IMR-90 (cell line): ENCODE results near the gene CYTH1. TPM values are rescaled to one million over a fixed set of nuclear protein-coding genes. Genes with fewer than 3 reads are reported as not detected.

Experiments
- ATAC-seq: fragments of 200-7000 bp; cut with Tn5 transposase; 2 replicates; pipeline ENCODE4 v1.9.1; 2020; ENCODE audit warnings: low read depth, mild to moderate bottlenecking, moderate library complexity
- BruUV-seq: library from RNA; stranded (reverse); fragments of 400-500 nt; replicated peaks from 2 replicates; lab custom pipeline; 2021; lab: Mats Ljungman, UMichigan
- CTCF ChIA-PET: fragments of 300-600 bp; formaldehyde crosslinking; extraction: SDS; loops from one replicate; lab custom pipeline; 2021; ENCODE audit warnings: antibody characterized with exemption; lab: Yijun Ruan, JAX
- POLR2A ChIA-PET: fragments of 300-600 bp; sonication (Branson Sonifier 250); formaldehyde crosslinking; loops from one replicate; lab custom pipeline; 2022; ENCODE audit warnings: antibody characterized with exemption; ENCODE audit not compliant: unreplicated experiment; lab: Charles Lee
- DNase-seq: peaks from one replicate; pipeline ENCODE4 v3.0.0; 2013
- H2AFZ ChIP-seq: replicated peaks from 2 replicates; pipeline ENCODE3; 2013; ENCODE audit warnings: low read length, mild to moderate bottlenecking; ENCODE audit not compliant: poor library complexity
- H2AK5ac ChIP-seq: 2 replicates; pipeline ENCODE4 v1.6.1; 2013; ENCODE audit warnings: low read depth, low read length, inconsistent platforms
- H2AK9ac ChIP-seq: replicated peaks from 2 replicates; pipeline ENCODE3; 2013; ENCODE audit warnings: mild to moderate bottlenecking, low read depth, low read length, moderate library complexity; ENCODE audit not compliant: poor library complexity
- H2BK120ac ChIP-seq: 2 replicates; pipeline ENCODE4 v1.6.1; 2013; ENCODE audit warnings: low read depth, low read length, inconsistent platforms
- H2BK15ac ChIP-seq: 3 replicates; pipeline ENCODE4 v1.6.1; 2013; ENCODE audit warnings: low read depth, low read length, inconsistent platforms
- H2BK20ac ChIP-seq: 2 replicates; pipeline ENCODE4 v1.6.1; 2013; ENCODE audit warnings: low read depth, mild to moderate bottlenecking, inconsistent platforms, low read length, moderate library complexity
- H2BK5ac ChIP-seq: 2 replicates; pipeline ENCODE4 v1.6.1; 2013; ENCODE audit warnings: mild to moderate bottlenecking, low read depth, low read length, inconsistent platforms; ENCODE audit not compliant: poor library complexity, severe bottlenecking
- H3K14ac ChIP-seq: replicated peaks from 2 replicates; pipeline ENCODE4 v1.6.1; 2013; ENCODE audit warnings: low read depth, low read length, inconsistent platforms
- H3K18ac ChIP-seq: 2 replicates; pipeline ENCODE4 v1.6.1; 2013; ENCODE audit warnings: low read depth, low read length, control low read depth
- H3K23ac ChIP-seq: 2 replicates; pipeline ENCODE4 v1.6.1; 2013; ENCODE audit warnings: low read depth, low read length, inconsistent platforms
- H3K27ac ChIP-seq: 2 replicates; pipeline ENCODE4 v1.5.1; 2013; ENCODE audit warnings: mild to moderate bottlenecking, control low read depth, low read length; ENCODE audit not compliant: insufficient read depth
- H3K27me3 ChIP-seq: 2 replicates; pipeline ENCODE4 v1.6.1; 2013; ENCODE audit warnings: low read length; ENCODE audit not compliant: control insufficient read depth, insufficient read depth
- H3K36me3 ChIP-seq: 2 replicates; pipeline ENCODE4 v1.6.1; 2013; ENCODE audit warnings: low read length, mixed read lengths; ENCODE audit not compliant: control insufficient read depth, insufficient read depth
- H3K4ac ChIP-seq: 2 replicates; pipeline ENCODE4 v1.6.1; 2013; ENCODE audit warnings: low read depth, low read length, inconsistent platforms
- H3K4me1 ChIP-seq: 2 replicates; pipeline ENCODE4 v1.6.1; 2013; ENCODE audit warnings: low read length, mixed read lengths; ENCODE audit not compliant: control insufficient read depth, insufficient read depth
- H3K4me2 ChIP-seq: 2 replicates; pipeline ENCODE4 v1.6.1; 2013; ENCODE audit warnings: low read depth, mild to moderate bottlenecking, control low read depth, low read length, moderate library complexity
- H3K4me3 ChIP-seq: 2 replicates; pipeline ENCODE4 v1.5.1; 2013; ENCODE audit warnings: low read depth, mild to moderate bottlenecking, control low read depth, low read length, moderate library complexity; ENCODE audit not compliant: insufficient read depth
- H3K56ac ChIP-seq: 2 replicates; pipeline ENCODE4 v1.6.1; 2013; ENCODE audit warnings: low read length, inconsistent platforms; ENCODE audit not compliant: insufficient read depth; ENCODE audit errors: extremely low read depth
- H3K79me1 ChIP-seq, 2 experiments: 2 replicates each; pipeline ENCODE4 v1.6.1; 2013; ENCODE audit warnings: low read length in 2 of 2, inconsistent platforms in 1 of 2, low read depth in 1 of 2
- H3K9ac ChIP-seq: 2 replicates; pipeline ENCODE4 v1.6.1; 2013; ENCODE audit warnings: low read depth, low read length, control low read depth
- H3K9me1 ChIP-seq: 2 replicates; pipeline ENCODE4 v1.6.1; 2013; ENCODE audit warnings: low read length, inconsistent platforms; ENCODE audit not compliant: insufficient read depth
- H3K9me3 ChIP-seq: 2 replicates; pipeline ENCODE4 v1.6.1; 2013; ENCODE audit warnings: low read length; ENCODE audit not compliant: control insufficient read depth, insufficient read depth
- H4K20me1 ChIP-seq: 2 replicates; pipeline ENCODE4 v1.6.1; 2013; ENCODE audit warnings: low read length, inconsistent platforms; ENCODE audit not compliant: insufficient read depth
- H4K5ac ChIP-seq: 2 replicates; pipeline ENCODE4 v1.6.1; 2013; ENCODE audit warnings: mild to moderate bottlenecking, low read depth, low read length, control low read depth
- H4K8ac ChIP-seq, 2 experiments: 2 replicates each; pipeline ENCODE4 v1.6.1; 2013; ENCODE audit warnings: low read depth in 2 of 2, low read length in 2 of 2, control low read depth in 1 of 2, inconsistent platforms in 1 of 2
- H4K91ac ChIP-seq: 2 replicates; pipeline ENCODE4 v1.6.1; 2013; ENCODE audit warnings: low read depth, low read length, inconsistent platforms; ENCODE audit not compliant: insufficient read depth
- MXI1 ChIP-seq: IDR thresholded peaks from 2 replicates; pipeline ENCODE4 v1.6.1; 2012; ENCODE audit warnings: low read depth, mild to moderate bottlenecking, low read length, moderate library complexity, borderline replicate concordance
- RAD21 ChIP-seq: IDR thresholded peaks from 2 replicates; pipeline ENCODE4 v1.6.1; 2012; ENCODE audit warnings: low read length, improper control_type of control experiment
- WGBS, 2 experiments: methylation state at CpG; one replicate each; pipeline versions ENCODE4 v1.1.5 to v1.1.7; 2013; ENCODE audit warnings: missing lambda C conversion rate in 2 of 2; ENCODE audit not compliant: insufficient read length in 1 of 2; ENCODE audit errors: extremely low coverage in 2 of 2; 5-methylcytosine and 5-hydroxymethylcytosine counted together
- dilution Hi-C: fragments of 300-500 bp; cut with HindIII; formaldehyde crosslinking; loops from one replicate; pipeline ENCODE4 v1.14.3; 2018; ENCODE audit warnings: low sequenced_read_pairs; ENCODE audit not compliant: unreplicated experiment
- in situ Hi-C: fragments of 300-500 bp; cut with MboI; formaldehyde crosslinking; loops from 3 replicates; pipeline ENCODE4 v1.14.3; 2019; ENCODE audit warnings: low sequenced_read_pairs, inconsistent platforms, mixed read lengths
- intact Hi-C: fragments of 100-400 bp; cut with micrococcal nuclease; formaldehyde crosslinking; loops from 2 replicates; pipeline ENCODE4 v1.10.0; 2022
- polyA plus RNA-seq, 3 experiments: library from polyadenylated mRNA; depleted of rRNA; stranded (reverse); fragments of >200 nt; gene quantifications; 2 replicates each; pipeline ENCODE4 v1.2.3, GENCODE V29; 2012; ENCODE audit warnings: low replicate concordance in 1 of 3
- total RNA-seq: library from RNA; depleted of rRNA; stranded (reverse); fragments of >200 nt; gene quantifications from 2 replicates; pipeline ENCODE4 v1.2.3, GENCODE V29; 2012

Gene CYTH1
- total and polyA plus RNA-seq, 2 of the 4 experiments (the other 2 are of a cell fraction) = 7.9 to 12.4 TPM

- H4K5ac ChIP-seq = no peak overlapping the region
- 0 out of 2 replicates have a peak, but pooled peaks cover 14% of the 10 kb centered on the region for H4K20me1 ChIP-seq
- TF ChIP-seq MXI1 (no peak), RAD21 (no peak)
- H2BK120ac ChIP-seq = no peak overlapping the region
- no peak overlapping the region for H3K4me3 ChIP-seq
- ChIA-PET POLR2A (no interaction called here), CTCF (interaction anchor here (0.6 kb wide), 1 partner anchor 12 kb away, joined by 3 read pairs; no protein-coding TSS in a partner anchor)
- in situ Hi-C loops (no loop called here), dilution Hi-C loops (no loop called here), intact Hi-C loops (no loop called here)
- no peak overlapping the region for H3K4ac ChIP-seq
- no TSS peak for BruUV-seq
- H2BK15ac ChIP-seq = no peak overlapping the region
- no peak overlapping the region for H4K91ac ChIP-seq
- H3K4me1 ChIP-seq = no peaks in the 10 kb centered on the region
- H3K23ac ChIP-seq = 0 out of 2 replicates have a peak overlapping the region, but pooled peaks have one; percentile 34
- WGBS, 2 experiments = no CpG with 5 or more reads among the region's 6 CpGs
- no peak overlapping the region for H2BK20ac ChIP-seq
- peaks cover 25 to 37% of the 10 kb centered on the region in 2 experiments for H3K79me1 ChIP-seq
- no peaks in the 10 kb centered on the region for H3K36me3 ChIP-seq
- H2AK5ac ChIP-seq = no peak overlapping the region
- H2BK5ac ChIP-seq = no peak overlapping the region
- no peaks in the 10 kb centered on the region for H3K9me3 ChIP-seq
- DNase-seq (no peak), ATAC-seq (no peak)
- peaks cover 8% of the 10 kb centered on the region for H3K9me1 ChIP-seq
- no peak overlapping the region; the same call in 1 of the 2 replicates for H3K9ac ChIP-seq
- no peak overlapping the region for H3K14ac ChIP-seq
- no peak overlapping the region for H2AK9ac ChIP-seq
- no peak overlapping the region for H2AFZ ChIP-seq
- no peak overlapping the region for H4K8ac ChIP-seq
- H3K18ac ChIP-seq = no peak overlapping the region
- H3K27me3 ChIP-seq = no peaks in the 10 kb centered on the region
- no peak overlapping the region for H3K27ac ChIP-seq
- no peak overlapping the region; the same call in 1 of the 2 replicates for H3K4me2 ChIP-seq
- no peak overlapping the region for H3K56ac ChIP-seq
These were observed 1.7 kb downstream of the CYTH1 start for GRCh38 chr17:78780335-78780734.
